WTC11 (cell line): ENCODE measurements around the gene EDDM13. TPM values are rescaled to one million over a fixed set of nuclear protein-coding genes. Genes with fewer than 3 reads are reported as not detected.

Experiments used
- ATAC-seq: fragments of 200-7000 bp; cut with Tn5 transposase; 2 replicates; pipeline ENCODE4 v1.10.0; 2021; ENCODE audit warnings: mild to moderate bottlenecking, moderate library complexity
- CTCF ChIA-PET: fragments of 300-600 bp; sonication (Branson Sonifier 250); formaldehyde crosslinking; loops from one replicate; lab custom pipeline; 2021; ENCODE audit warnings: antibody characterized with exemption; lab: Charles Lee
- POLR2A ChIA-PET: fragments of 350-600 bp; sonication (Branson Sonifier 250); formaldehyde crosslinking; loops from one replicate; lab custom pipeline; 2021; ENCODE audit warnings: antibody characterized with exemption; lab: Charles Lee
- DNase-seq: peaks from one replicate; pipeline ENCODE4 v3.0.0; 2021; ENCODE audit warnings: low spot score
- H3K27ac Mint-ChIP-seq: 2 replicates; pipeline ENCODE4 v1.8.0; 2021; ENCODE audit warnings: mixed read lengths
- H3K27me3 Mint-ChIP-seq: 2 replicates; pipeline ENCODE4 v1.8.0; 2021; ENCODE audit warnings: low read depth, mild to moderate bottlenecking, moderate library complexity, mixed read lengths
- H3K36me3 Mint-ChIP-seq: 2 replicates; pipeline ENCODE4 v1.8.0; 2021; ENCODE audit warnings: mixed read lengths
- H3K4me1 Mint-ChIP-seq: 2 replicates; pipeline ENCODE4 v1.8.0; 2022; ENCODE audit warnings: mixed read lengths
- H3K4me3 Mint-ChIP-seq: 2 replicates; pipeline ENCODE4 v1.8.0; 2021; ENCODE audit warnings: mild to moderate bottlenecking, moderate library complexity, mixed read lengths
- H3K9me3 Mint-ChIP-seq: 2 replicates; pipeline ENCODE4 v1.8.0; 2021; ENCODE audit warnings: mixed read lengths
- CREB1 ChIP-seq: sonication (generic); formaldehyde crosslinking; IDR thresholded peaks from 2 replicates; pipeline ENCODE4 v1.8.0; 2023; ENCODE audit warnings: mild to moderate bottlenecking, missing genetic modification reagents
- ETV6 ChIP-seq: sonication (generic); formaldehyde crosslinking; IDR thresholded peaks from 2 replicates; pipeline ENCODE4 v1.8.1; 2022; ENCODE audit warnings: mild to moderate bottlenecking, missing genetic modification reagents
- FOXK1 ChIP-seq: sonication (generic); formaldehyde crosslinking; IDR thresholded peaks from 2 replicates; pipeline ENCODE4 v1.8.0; 2022; ENCODE audit warnings: mild to moderate bottlenecking, moderate library complexity, missing genetic modification reagents
- GRHL2 ChIP-seq: fragments of 250-450 bp; sonication (Bioruptor Pico); IDR thresholded peaks from 2 replicates; pipeline ENCODE4 v1.8.0; 2022; ENCODE audit warnings: mild to moderate bottlenecking, moderate library complexity; ENCODE audit not compliant: insufficient replicate concordance, severe bottlenecking
- HMGA2 ChIP-seq: fragments of 250-450 bp; sonication (Bioruptor Pico); IDR thresholded peaks from 2 replicates; pipeline ENCODE4 v1.4.0; 2021; ENCODE audit warnings: mild to moderate bottlenecking, moderate library complexity
- JAZF1 ChIP-seq: fragments of 250-450 bp; sonication (Bioruptor Pico); IDR thresholded peaks from 2 replicates; pipeline ENCODE4 v1.9.0; 2021; ENCODE audit warnings: moderate library complexity, mild to moderate bottlenecking, inconsistent platforms
- NR1H2 ChIP-seq: sonication (generic); formaldehyde crosslinking; IDR thresholded peaks from 2 replicates; pipeline ENCODE4 v1.9.0; 2021; ENCODE audit warnings: mild to moderate bottlenecking, moderate library complexity, missing genetic modification reagents
- RELA ChIP-seq: sonication (generic); formaldehyde crosslinking; IDR thresholded peaks from 2 replicates; pipeline ENCODE4 v1.8.1; 2022; ENCODE audit warnings: missing genetic modification reagents, mild to moderate bottlenecking, borderline replicate concordance
- RORB ChIP-seq: fragments of 250-450 bp; sonication (Bioruptor Pico); IDR thresholded peaks from 2 replicates; pipeline ENCODE4 v1.9.0; 2021; ENCODE audit warnings: mild to moderate bottlenecking
- SOX15 ChIP-seq: fragments of 250-450 bp; sonication (Bioruptor Pico); IDR thresholded peaks from 2 replicates; pipeline ENCODE4 v1.9.0; 2021; ENCODE audit warnings: mild to moderate bottlenecking
- TCF7 ChIP-seq: sonication (generic); formaldehyde crosslinking; IDR thresholded peaks from 2 replicates; pipeline ENCODE4 v1.8.0; 2022; ENCODE audit warnings: mild to moderate bottlenecking, low read depth, missing genetic modification reagents, moderate library complexity
- ZNF396 ChIP-seq: fragments of 250-450 bp; sonication (Bioruptor Pico); IDR thresholded peaks from 2 replicates; pipeline ENCODE4 v1.8.0; 2021; ENCODE audit warnings: mild to moderate bottlenecking, moderate library complexity, borderline replicate concordance
- total RNA-seq: library from RNA; stranded (reverse); gene quantifications from 3 replicates; pipeline ENCODE4 v1.2.3, GENCODE V29; 2021
- TF ChIP-seq, protein P1 (sequence below): fragments of 250-450 bp; sonication (Bioruptor Pico); IDR thresholded peaks from 2 replicates; pipeline ENCODE4 v2.1.2; 2022; ENCODE audit warnings: mild to moderate bottlenecking, moderate library complexity
- TF ChIP-seq, protein P2 (sequence below): fragments of 250-450 bp; sonication (Bioruptor Pico); IDR thresholded peaks from 2 replicates; pipeline ENCODE4 v1.9.0; 2021; ENCODE audit warnings: mild to moderate bottlenecking, borderline replicate concordance
- TF ChIP-seq, protein P3 (sequence below): sonication (generic); formaldehyde crosslinking; conservative IDR thresholded peaks from 2 replicates; pipeline ENCODE4 v1.8.1; 2022; ENCODE audit warnings: mild to moderate bottlenecking, missing genetic modification reagents
- TF ChIP-seq, protein P4 (sequence below): sonication (generic); formaldehyde crosslinking; IDR thresholded peaks from 2 replicates; pipeline ENCODE4 v1.8.1; 2023; ENCODE audit warnings: mild to moderate bottlenecking, moderate library complexity, missing genetic modification reagents
- TF ChIP-seq, protein P5 (sequence below): fragments of 250-450 bp; sonication (Bioruptor Pico); IDR thresholded peaks from 2 replicates; pipeline ENCODE4 v1.8.0; 2021; ENCODE audit warnings: mild to moderate bottlenecking

EDDM13 gene
- total RNA-seq, 1 experiment from 2014 or later, result not detected

DNA sequence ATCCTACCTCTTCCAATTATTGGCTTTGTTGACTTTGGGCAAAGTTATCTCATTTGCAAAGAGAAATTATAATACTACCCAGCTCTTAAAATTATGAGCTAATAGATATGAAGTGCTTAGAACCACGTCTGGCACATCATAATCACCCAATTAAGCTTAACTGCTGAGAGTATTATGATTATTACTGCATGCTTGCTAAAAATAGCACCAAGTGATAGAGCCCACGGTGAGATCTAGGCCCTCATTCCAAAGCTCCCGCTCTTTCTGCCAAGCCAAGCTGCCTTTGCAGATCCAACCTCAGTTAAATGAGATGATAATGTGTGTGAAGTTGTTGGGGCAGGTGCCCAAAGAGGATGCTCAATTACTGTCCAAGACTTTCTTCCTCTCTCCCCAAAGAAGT is 6.5 kb upstream of the EDDM13 start (continued):
- TF ChIP-seq SOX15 (no peak), ZNF396 (CRISPR knock-in tag) (no peak), RORB (CRISPR knock-in tag) (no peak)

DNA sequence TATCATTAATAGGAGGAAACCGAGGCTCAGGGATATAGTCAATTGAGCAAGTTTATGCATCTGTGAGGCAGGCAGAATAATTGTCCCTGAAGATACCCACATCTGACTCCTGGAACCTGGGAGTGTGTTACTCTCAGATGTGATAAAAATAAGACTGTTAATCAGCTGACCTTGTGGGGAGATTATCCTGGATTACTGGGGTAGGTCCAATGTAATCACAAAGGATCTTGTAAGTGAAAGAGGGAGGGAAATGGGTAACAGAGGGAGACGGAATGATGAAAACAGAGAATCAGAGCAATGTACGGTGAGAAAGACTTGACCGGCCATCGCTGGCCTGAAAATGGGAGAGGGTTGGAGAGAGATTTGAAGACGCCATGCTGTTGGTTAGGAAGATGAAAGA is 3.2 kb upstream of the EDDM13 start:
- ChIA-PET POLR2A (no interaction called here), CTCF (interaction anchor here (2.0 to 4.3 kb wide), 2 partner anchors 32 to 40 kb away, joined by 4 to 17 read pairs; no protein-coding TSS in a partner anchor)
- no peak overlapping the region for H3K4me3 Mint-ChIP-seq
- H3K27ac Mint-ChIP-seq, result no peak overlapping the region
- no peak for ATAC-seq
- H3K36me3 Mint-ChIP-seq, result no peaks in the 10 kb centered on the region
- no peaks in the 10 kb centered on the region; the same call in 1 of the 2 replicates for H3K27me3 Mint-ChIP-seq
- H3K4me1 Mint-ChIP-seq, result no peaks in the 10 kb centered on the region
- TF ChIP-seq HMGA2 (CRISPR knock-in tag) (no peak), RORB (CRISPR knock-in tag) (no peak), CREB1 (CRISPR knock-in tag) (no peak), TCF7 (CRISPR knock-in tag) (no peak), NR1H2 (no peak), JAZF1 (CRISPR knock-in tag) (no peak), RELA (CRISPR knock-in tag) (no peak), GRHL2 (CRISPR knock-in tag) (no peak), FOXK1 (CRISPR knock-in tag) (no peak), ETV6 (CRISPR knock-in tag) (no peak)
- TF ChIP-seq, protein P1, sequence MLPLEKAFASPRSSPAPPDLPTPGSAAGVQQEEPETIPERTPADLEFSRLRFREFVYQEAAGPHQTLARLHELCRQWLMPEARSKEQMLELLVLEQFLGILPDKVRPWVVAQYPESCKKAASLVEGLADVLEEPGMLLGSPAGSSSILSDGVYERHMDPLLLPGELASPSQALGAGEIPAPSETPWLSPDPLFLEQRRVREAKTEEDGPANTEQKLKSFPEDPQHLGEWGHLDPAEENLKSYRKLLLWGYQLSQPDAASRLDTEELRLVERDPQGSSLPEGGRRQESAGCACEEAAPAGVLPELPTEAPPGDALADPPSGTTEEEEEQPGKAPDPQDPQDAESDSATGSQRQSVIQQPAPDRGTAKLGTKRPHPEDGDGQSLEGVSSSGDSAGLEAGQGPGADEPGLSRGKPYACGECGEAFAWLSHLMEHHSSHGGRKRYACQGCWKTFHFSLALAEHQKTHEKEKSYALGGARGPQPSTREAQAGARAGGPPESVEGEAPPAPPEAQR, result no peak
- TF ChIP-seq, protein P2, sequence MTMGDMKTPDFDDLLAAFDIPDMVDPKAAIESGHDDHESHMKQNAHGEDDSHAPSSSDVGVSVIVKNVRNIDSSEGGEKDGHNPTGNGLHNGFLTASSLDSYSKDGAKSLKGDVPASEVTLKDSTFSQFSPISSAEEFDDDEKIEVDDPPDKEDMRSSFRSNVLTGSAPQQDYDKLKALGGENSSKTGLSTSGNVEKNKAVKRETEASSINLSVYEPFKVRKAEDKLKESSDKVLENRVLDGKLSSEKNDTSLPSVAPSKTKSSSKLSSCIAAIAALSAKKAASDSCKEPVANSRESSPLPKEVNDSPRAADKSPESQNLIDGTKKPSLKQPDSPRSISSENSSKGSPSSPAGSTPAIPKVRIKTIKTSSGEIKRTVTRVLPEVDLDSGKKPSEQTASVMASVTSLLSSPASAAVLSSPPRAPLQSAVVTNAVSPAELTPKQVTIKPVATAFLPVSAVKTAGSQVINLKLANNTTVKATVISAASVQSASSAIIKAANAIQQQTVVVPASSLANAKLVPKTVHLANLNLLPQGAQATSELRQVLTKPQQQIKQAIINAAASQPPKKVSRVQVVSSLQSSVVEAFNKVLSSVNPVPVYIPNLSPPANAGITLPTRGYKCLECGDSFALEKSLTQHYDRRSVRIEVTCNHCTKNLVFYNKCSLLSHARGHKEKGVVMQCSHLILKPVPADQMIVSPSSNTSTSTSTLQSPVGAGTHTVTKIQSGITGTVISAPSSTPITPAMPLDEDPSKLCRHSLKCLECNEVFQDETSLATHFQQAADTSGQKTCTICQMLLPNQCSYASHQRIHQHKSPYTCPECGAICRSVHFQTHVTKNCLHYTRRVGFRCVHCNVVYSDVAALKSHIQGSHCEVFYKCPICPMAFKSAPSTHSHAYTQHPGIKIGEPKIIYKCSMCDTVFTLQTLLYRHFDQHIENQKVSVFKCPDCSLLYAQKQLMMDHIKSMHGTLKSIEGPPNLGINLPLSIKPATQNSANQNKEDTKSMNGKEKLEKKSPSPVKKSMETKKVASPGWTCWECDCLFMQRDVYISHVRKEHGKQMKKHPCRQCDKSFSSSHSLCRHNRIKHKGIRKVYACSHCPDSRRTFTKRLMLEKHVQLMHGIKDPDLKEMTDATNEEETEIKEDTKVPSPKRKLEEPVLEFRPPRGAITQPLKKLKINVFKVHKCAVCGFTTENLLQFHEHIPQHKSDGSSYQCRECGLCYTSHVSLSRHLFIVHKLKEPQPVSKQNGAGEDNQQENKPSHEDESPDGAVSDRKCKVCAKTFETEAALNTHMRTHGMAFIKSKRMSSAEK (CRISPR knock-in tag), result no peak
- TF ChIP-seq, protein P3, sequence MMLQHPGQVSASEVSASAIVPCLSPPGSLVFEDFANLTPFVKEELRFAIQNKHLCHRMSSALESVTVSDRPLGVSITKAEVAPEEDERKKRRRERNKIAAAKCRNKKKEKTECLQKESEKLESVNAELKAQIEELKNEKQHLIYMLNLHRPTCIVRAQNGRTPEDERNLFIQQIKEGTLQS (CRISPR knock-in tag), result no peak
- no peak for DNase-seq
- no peaks in the 10 kb centered on the region for H3K9me3 Mint-ChIP-seq

DNA sequence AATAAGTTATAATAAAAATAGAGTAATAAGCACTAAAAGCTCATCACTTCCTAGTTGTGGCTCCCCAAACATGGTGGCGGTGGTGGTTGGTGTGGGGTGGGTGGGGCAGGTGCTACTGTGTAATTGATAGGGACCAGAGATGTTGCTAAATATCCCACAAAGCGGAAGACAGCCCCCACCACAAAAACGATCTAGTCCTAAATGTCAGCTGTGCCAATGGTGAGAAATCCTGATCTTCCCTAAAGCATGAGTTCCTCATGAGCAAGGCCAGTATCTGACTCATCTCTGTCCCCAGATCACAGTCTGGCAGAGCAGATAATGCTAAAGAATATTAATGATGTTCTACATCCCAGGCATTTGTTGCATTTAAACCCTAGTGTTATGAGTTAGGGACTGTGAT is 1.9 kb upstream of the EDDM13 start:
- Mint-ChIP-seq H3K9me3 (no peaks in the 10 kb centered on the region), H3K36me3 (no peaks in the 10 kb centered on the region), H3K4me1 (no peaks in the 10 kb centered on the region), H3K27me3 (no peaks in the 10 kb centered on the region; the same call in 1 of the 2 replicates), H3K27ac (no peak overlapping the region), H3K4me3 (no peak overlapping the region)
- DNase-seq, result no peak
- CTCF ChIA-PET, result interaction anchor here (0.6 to 4.3 kb wide), 4 partner anchors 17 to 204 kb away, joined by 3 to 17 read pairs (median 10); no protein-coding TSS in a partner anchor
- POLR2A ChIA-PET, result no interaction called here
- no peak for ATAC-seq
- no peak for TF ChIP-seq ETV6 (CRISPR knock-in tag)
- TF ChIP-seq, protein P4, sequence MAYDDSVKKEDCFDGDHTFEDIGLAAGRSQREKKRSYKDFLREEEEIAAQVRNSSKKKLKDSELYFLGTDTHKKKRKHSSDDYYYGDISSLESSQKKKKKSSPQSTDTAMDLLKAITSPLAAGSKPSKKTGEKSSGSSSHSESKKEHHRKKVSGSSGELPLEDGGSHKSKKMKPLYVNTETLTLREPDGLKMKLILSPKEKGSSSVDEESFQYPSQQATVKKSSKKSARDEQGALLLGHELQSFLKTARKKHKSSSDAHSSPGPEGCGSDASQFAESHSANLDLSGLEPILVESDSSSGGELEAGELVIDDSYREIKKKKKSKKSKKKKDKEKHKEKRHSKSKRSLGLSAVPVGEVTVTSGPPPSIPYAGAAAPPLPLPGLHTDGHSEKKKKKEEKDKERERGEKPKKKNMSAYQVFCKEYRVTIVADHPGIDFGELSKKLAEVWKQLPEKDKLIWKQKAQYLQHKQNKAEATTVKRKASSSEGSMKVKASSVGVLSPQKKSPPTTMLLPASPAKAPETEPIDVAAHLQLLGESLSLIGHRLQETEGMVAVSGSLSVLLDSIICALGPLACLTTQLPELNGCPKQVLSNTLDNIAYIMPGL, result no peak
- TF ChIP-seq, protein P5, sequence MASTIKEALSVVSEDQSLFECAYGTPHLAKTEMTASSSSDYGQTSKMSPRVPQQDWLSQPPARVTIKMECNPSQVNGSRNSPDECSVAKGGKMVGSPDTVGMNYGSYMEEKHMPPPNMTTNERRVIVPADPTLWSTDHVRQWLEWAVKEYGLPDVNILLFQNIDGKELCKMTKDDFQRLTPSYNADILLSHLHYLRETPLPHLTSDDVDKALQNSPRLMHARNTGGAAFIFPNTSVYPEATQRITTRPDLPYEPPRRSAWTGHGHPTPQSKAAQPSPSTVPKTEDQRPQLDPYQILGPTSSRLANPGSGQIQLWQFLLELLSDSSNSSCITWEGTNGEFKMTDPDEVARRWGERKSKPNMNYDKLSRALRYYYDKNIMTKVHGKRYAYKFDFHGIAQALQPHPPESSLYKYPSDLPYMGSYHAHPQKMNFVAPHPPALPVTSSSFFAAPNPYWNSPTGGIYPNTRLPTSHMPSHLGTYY (CRISPR knock-in tag), result no peak
